ENCODE data around the gene FOLR1. TPM values are rescaled to one million over a fixed set of nuclear protein-coding genes. Genes with fewer than 3 reads are reported as not detected.

FOLR1 gene
- polyA plus RNA-seq, 6 donors from 2014 or later, result not detected

GRCh38 chr11:72244361-72245262 lies 52.7 kb downstream of the FOLR1 start:
- H3K27ac Mint-ChIP-seq, result peak overlapping the region in 1 of 6 donors; percentile 48
- H3K9me3 Mint-ChIP-seq, result peaks cover 0 to 10% (median 2%) of the 10 kb centered on the region in 7 donors
- peak in 1 of 2 donors; percentile 19 for ATAC-seq (ENCODE audit: low read depth in 2 of 2)

GRCh38 chr11:72245263-72245816 lies 53.4 kb downstream of the FOLR1 start:
- H3K27ac Mint-ChIP-seq, result no peak overlapping the region

More at GRCh38 chr11:72244361-72245262, 52.7 kb downstream of the FOLR1 start:
- no peak for DNase-seq
- peaks cover 0 to 19% of the 10 kb centered on the region in 2 donors for H3K36me3 Mint-ChIP-seq
- peak overlapping the region in 7 of 8 donors; percentile 0 to 71 (median 32) for H3K4me3 Mint-ChIP-seq
- peaks cover 38 to 42% (median 42%) of the 10 kb centered on the region in 3 donors for H3K27me3 Mint-ChIP-seq
- peaks cover 28 to 34% (median 32%) of the 10 kb centered on the region in 3 donors for H3K4me1 Mint-ChIP-seq

More at GRCh38 chr11:72245263-72245816, 53.4 kb downstream of the FOLR1 start:
- no peak overlapping the region for H3K4me3 Mint-ChIP-seq
- H3K9me3 Mint-ChIP-seq, result peaks cover 0 to 10% (median 2%) of the 10 kb centered on the region in 7 donors
- peaks cover 41 to 44% (median 43%) of the 10 kb centered on the region in 3 donors for H3K27me3 Mint-ChIP-seq
- H3K4me1 Mint-ChIP-seq, result peaks cover 24 to 32% (median 29%) of the 10 kb centered on the region in 3 donors
- H3K36me3 Mint-ChIP-seq, result peaks cover 0 to 19% of the 10 kb centered on the region in 2 donors
- no peak for DNase-seq
- peak in 1 of 2 donors; percentile 26 for ATAC-seq (ENCODE audit: low read depth in 2 of 2)

Other genes starting within 250 kb of the FOLR1 start
- gene IL18BP, start 193.2 kb upstream of the FOLR1 start, polyA plus RNA-seq (ENCODE audit: low read depth in 6 of 6), result 10 to 100 TPM in 1 of 6 donors, 1 to 10 TPM in 5; 2.1 to 10.4 (median 5.7) TPM
- 100 to 1,000 TPM in 1 of 6 donors, 10 to 100 TPM in 4, 1 to 10 TPM in 1; 5.4 to 102 (median 20.4) TPM for gene NUMA1, start 111.6 kb upstream of the FOLR1 start, polyA plus RNA-seq (ENCODE audit: low read depth in 6 of 6)
- gene LRRC51, start 111.3 kb upstream of the FOLR1 start, polyA plus RNA-seq (ENCODE audit: low read depth in 6 of 6), result 1 to 10 TPM; 1.6 to 6.2 (median 3.2) TPM
- 100 to 1,000 TPM; 108 to 191 (median 132) TPM for gene LAMTOR1, start 88.8 kb upstream of the FOLR1 start, polyA plus RNA-seq (ENCODE audit: low read depth in 6 of 6)
- not detected for gene TOMT, start 86.2 kb upstream of the FOLR1 start, polyA plus RNA-seq (ENCODE audit: low read depth in 6 of 6)
- gene ANAPC15, start 79.4 kb upstream of the FOLR1 start, polyA plus RNA-seq (ENCODE audit: low read depth in 6 of 6), result 10 to 100 TPM; 44.4 to 70.7 (median 54.3) TPM
- under 1 TPM in 2 of 6 donors, not detected in 4; 0.51 to 0.75 TPM for gene FOLR3, start 56.4 kb upstream of the FOLR1 start, polyA plus RNA-seq (ENCODE audit: low read depth in 6 of 6)
- gene FOLR2, start 24.7 kb downstream of the FOLR1 start, polyA plus RNA-seq (ENCODE audit: low read depth in 6 of 6), result 1 to 10 TPM in 2 of 6 donors, under 1 TPM in 2, not detected in 2; 0.70 to 1.6 (median 1.2) TPM
- gene INPPL1, start 32.6 kb downstream of the FOLR1 start, polyA plus RNA-seq (ENCODE audit: low read depth in 6 of 6), result 10 to 100 TPM in 1 of 6 donors, 1 to 10 TPM in 5; 4.8 to 13.1 (median 7.7) TPM
- gene PHOX2A, start 52.0 kb downstream of the FOLR1 start, polyA plus RNA-seq (ENCODE audit: low read depth in 6 of 6), result not detected
- gene CLPB, start 242.4 kb downstream of the FOLR1 start, polyA plus RNA-seq (ENCODE audit: low read depth in 6 of 6), result 1 to 10 TPM; 4.1 to 8.6 (median 6.8) TPM